Lung (tissue), 12 donors: ENCODE results near the gene GALNT1. TPM values are rescaled to one million over a fixed set of nuclear protein-coding genes. Genes with fewer than 3 reads are reported as not detected.
"Not testable (repeated sequence)": the region's sequence is repeated elsewhere in the genome, so short reads cannot be mapped to it uniquely, and the experiment has no call there.

Source experiments
- ATAC-seq: fragments of 200-7000 bp; cut with Tn5 transposase; one replicate; pipeline ENCODE4 v1.9.1; 2020; ENCODE audit warnings: moderate number of reproducible peaks; ENCODE audit not compliant: insufficient read depth, low FRiP score
- DNase-seq, 3 donors: peaks; one replicate each; pipeline ENCODE4 v3.0.0-alpha.2; 2013 to 2017
- H3K27ac ChIP-seq, 2 donors: one replicate each; pipeline ENCODE4 v1.5.1; 2013; ENCODE audit warnings: mild to moderate bottlenecking in 2 of 2, moderate library complexity in 2 of 2, control low read depth in 1 of 2, inconsistent platforms in 1 of 2, low read depth in 1 of 2, low read length in 1 of 2
- H3K27me3 ChIP-seq, 3 donors: one replicate each; pipeline ENCODE4 v1.5.1; 2013; ENCODE audit warnings: low read length in 2 of 3; ENCODE audit not compliant: control insufficient read depth in 3 of 3, insufficient read depth in 3 of 3
- H3K36me3 ChIP-seq, 4 donors: one replicate each; pipeline ENCODE4 v1.5.1; 2013; ENCODE audit warnings: low read length in 4 of 4, mild to moderate bottlenecking in 1 of 4, moderate library complexity in 1 of 4; ENCODE audit not compliant: control insufficient read depth in 4 of 4, insufficient read depth in 4 of 4
- H3K4me1 ChIP-seq, 5 donors: one replicate each; pipeline ENCODE4 v1.5.1; 2013; ENCODE audit warnings: low read length in 5 of 5, mild to moderate bottlenecking in 2 of 5, moderate library complexity in 1 of 5; ENCODE audit not compliant: control insufficient read depth in 5 of 5, insufficient read depth in 5 of 5
- H3K4me3 ChIP-seq: one replicate; pipeline ENCODE4 v1.5.1; 2013; ENCODE audit warnings: mild to moderate bottlenecking, control low read depth, moderate library complexity
- H3K9ac ChIP-seq, 2 donors: one replicate each; pipeline ENCODE4 v1.5.1; 2013; ENCODE audit warnings: low read length in 2 of 2, control low read depth in 1 of 2; ENCODE audit not compliant: insufficient read depth in 1 of 2
- H3K9me3 ChIP-seq, 4 donors: one replicate each; pipeline ENCODE4 v1.5.1; 2013; ENCODE audit warnings: low read length in 3 of 4, mild to moderate bottlenecking in 1 of 4, moderate library complexity in 1 of 4; ENCODE audit not compliant: control insufficient read depth in 4 of 4, insufficient read depth in 3 of 4
- WGBS, 2 donors: extraction: QIAGEN DNeasy Blood & Tissue Kit; methylation state at CpG; one replicate each; pipeline ENCODE4 v1.1.7; 2013; 5-methylcytosine and 5-hydroxymethylcytosine counted together
- polyA plus RNA-seq, 2 donors: library from polyadenylated mRNA; stranded (reverse); fragments of 200-250 nt; gene quantifications; one replicate each; pipeline ENCODE4 v1.2.1, GENCODE V29; 2013
- total RNA-seq, 2 donors: library from RNA; depleted of rRNA in 1 of 2; stranded (reverse); fragments of >200 nt in 1 of 2; gene quantifications; one replicate each; pipeline ENCODE4 v1.2.1, GENCODE V29; 2014 to 2021
- TF ChIP-seq, protein P1 (sequence below): IDR thresholded peaks from 2 replicates; pipeline ENCODE4 v1.5.1; 2012; ENCODE audit warnings: mild to moderate bottlenecking; ENCODE audit errors: control extremely low read depth, extremely low read depth
- donor health status: control.
- donor health status: control.
- donor health status: Bipolar disorder and iron deficiency.
- donor health status: healthy.
- donor health status: DM: yes; HTN: yes; CAD: no.

The GALNT1 gene
- total and polyA plus RNA-seq, 4 donors: 16.9 to 73.4 (median 46.8) TPM

GRCh38 chr18:35542356-35542755 lies 39.2 kb upstream of the GALNT1 start:
- DNase-seq: no peak
- H3K4me1 ChIP-seq: peaks cover 0 to 8% (median 0%) of the 10 kb centered on the region in 5 donors
- TF ChIP-seq, protein P1, sequence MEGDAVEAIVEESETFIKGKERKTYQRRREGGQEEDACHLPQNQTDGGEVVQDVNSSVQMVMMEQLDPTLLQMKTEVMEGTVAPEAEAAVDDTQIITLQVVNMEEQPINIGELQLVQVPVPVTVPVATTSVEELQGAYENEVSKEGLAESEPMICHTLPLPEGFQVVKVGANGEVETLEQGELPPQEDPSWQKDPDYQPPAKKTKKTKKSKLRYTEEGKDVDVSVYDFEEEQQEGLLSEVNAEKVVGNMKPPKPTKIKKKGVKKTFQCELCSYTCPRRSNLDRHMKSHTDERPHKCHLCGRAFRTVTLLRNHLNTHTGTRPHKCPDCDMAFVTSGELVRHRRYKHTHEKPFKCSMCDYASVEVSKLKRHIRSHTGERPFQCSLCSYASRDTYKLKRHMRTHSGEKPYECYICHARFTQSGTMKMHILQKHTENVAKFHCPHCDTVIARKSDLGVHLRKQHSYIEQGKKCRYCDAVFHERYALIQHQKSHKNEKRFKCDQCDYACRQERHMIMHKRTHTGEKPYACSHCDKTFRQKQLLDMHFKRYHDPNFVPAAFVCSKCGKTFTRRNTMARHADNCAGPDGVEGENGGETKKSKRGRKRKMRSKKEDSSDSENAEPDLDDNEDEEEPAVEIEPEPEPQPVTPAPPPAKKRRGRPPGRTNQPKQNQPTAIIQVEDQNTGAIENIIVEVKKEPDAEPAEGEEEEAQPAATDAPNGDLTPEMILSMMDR: no peak
- H3K27ac ChIP-seq: no peak overlapping the region
- H3K36me3 ChIP-seq: no peaks in the 10 kb centered on the region
- no peak overlapping the region for H3K9ac ChIP-seq
- H3K27me3 ChIP-seq: no peaks in the 10 kb centered on the region
- no peak for ATAC-seq
- no peak overlapping the region for H3K4me3 ChIP-seq
- peaks cover 0 to 5% (median 1%) of the 10 kb centered on the region in 4 donors for H3K9me3 ChIP-seq

- no peak for ATAC-seq
These were observed 34.4 kb upstream of the GALNT1 start for GRCh38 chr18:35547008-35547605.

DNA sequence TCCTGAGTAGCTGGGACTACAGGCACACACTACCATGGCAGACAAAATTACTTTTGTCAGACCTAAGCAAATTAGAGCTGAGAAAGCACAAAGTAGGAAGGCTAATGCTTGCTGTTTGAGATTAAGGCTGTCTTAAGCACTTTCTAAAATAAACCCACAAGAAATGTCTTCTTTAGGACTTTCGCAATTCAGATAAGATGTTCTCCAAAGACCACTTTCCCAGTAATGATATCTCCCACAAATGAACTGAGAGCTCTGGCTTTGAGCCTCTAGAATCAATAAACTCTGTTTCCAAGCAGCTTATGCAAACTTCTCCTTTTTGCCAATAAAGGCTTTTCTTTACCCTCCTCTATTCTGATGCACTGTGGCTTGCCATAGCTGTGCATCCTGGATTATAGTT lies 32.0 kb upstream of the GALNT1 start:
- H3K27ac ChIP-seq: no peak overlapping the region
- no peak for ATAC-seq
- WGBS, 2 donors: 80 to 84% methylated on average over 1 of the region's 1 CpG
- H3K27me3 ChIP-seq: no peaks in the 10 kb centered on the region
- H3K4me3 ChIP-seq: no peak overlapping the region
- H3K9me3 ChIP-seq: no peaks in the 10 kb centered on the region
- H3K36me3 ChIP-seq: no peaks in the 10 kb centered on the region
- peaks cover 0 to 28% (median 0%) of the 10 kb centered on the region in 5 donors for H3K4me1 ChIP-seq
- peak overlapping the region in 1 of 2 donors; percentile 36 for H3K9ac ChIP-seq
- peak; percentile 64 to 99 (median 98) for DNase-seq
- TF ChIP-seq, protein P1: no peak

More at GRCh38 chr18:35547008-35547605, 34.4 kb upstream of the GALNT1 start:
- H3K27me3 ChIP-seq: no peaks in the 10 kb centered on the region
- H3K9me3 ChIP-seq: no peaks in the 10 kb centered on the region
- WGBS, 2 donors: 92% methylated on average over 2 of the region's 2 CpGs
- TF ChIP-seq, protein P1: no peak
- no peak for DNase-seq
- no peaks in the 10 kb centered on the region for H3K36me3 ChIP-seq
- H3K27ac ChIP-seq: no peak overlapping the region
- H3K4me1 ChIP-seq: peaks cover 0 to 24% (median 0%) of the 10 kb centered on the region in 5 donors
- no peak overlapping the region for H3K9ac ChIP-seq
- no peak overlapping the region for H3K4me3 ChIP-seq

GRCh38 chr18:35553300-35553699 lies 28.2 kb upstream of the GALNT1 start:
- Histone ChIP-seq H3K4me3 (no peak overlapping the region), H3K27me3 (no peaks in the 10 kb centered on the region), H3K9me3 (no peaks in the 10 kb centered on the region), H3K4me1 (peaks cover 0 to 38% (median 0%) of the 10 kb centered on the region in 5 donors), H3K27ac (no peak overlapping the region), H3K9ac (no peak overlapping the region), H3K36me3 (no peaks in the 10 kb centered on the region)
- TF ChIP-seq, protein P1: no peak
- no peak for ATAC-seq
- no peak for DNase-seq
- WGBS, 2 donors: 80 to 81% methylated on average over 2 of the region's 2 CpGs

- 95 to 98% methylated on average over 5 of the region's 5 CpGs for WGBS, 2 donors
- not testable (repeated sequence) for H3K4me3 ChIP-seq, DNase-seq, H3K27me3 ChIP-seq, H3K9ac ChIP-seq, H3K27ac ChIP-seq, ATAC-seq, H3K9me3 ChIP-seq, H3K36me3 ChIP-seq
- peaks cover 0 to 22% (median 0%) of the 10 kb centered on the region in 5 donors for H3K4me1 ChIP-seq
These were observed 26.0 kb upstream of the GALNT1 start for GRCh38 chr18:35555538-35555937.
